K562 (cell line): ENCODE results near the gene NSMCE1. TPM values are rescaled to one million over a fixed set of nuclear protein-coding genes. Genes with fewer than 3 reads are reported as not detected.

ENCODE experiments used
- CBX8 ChIP-seq: fragments of 200-600 bp; sonication (generic); IDR thresholded peaks from 2 replicates; pipeline ENCODE4 v1.6.1; 2012; ENCODE audit warnings: borderline replicate concordance, mixed run types, low read depth, mild to moderate bottlenecking, moderate library complexity, mixed read lengths, low read length, control low read depth, inconsistent platforms; ENCODE audit not compliant: poor library complexity, severe bottlenecking; ENCODE audit errors: extremely low read depth
- CREB3L1 ChIP-seq: fragments of 450-650 bp; IDR thresholded peaks from 2 replicates; pipeline ENCODE4 v1.6.1; 2014; ENCODE audit warnings: low read depth, mild to moderate bottlenecking, moderate library complexity, borderline replicate concordance
- FOS ChIP-seq: IDR thresholded peaks from 3 replicates; pipeline ENCODE4 v1.6.1; 2011; ENCODE audit not compliant: insufficient read length; ENCODE audit errors: extremely low read depth
- LEF1 ChIP-seq: fragments of 450-650 bp; IDR thresholded peaks from 2 replicates; pipeline ENCODE4 v1.6.1; 2016; ENCODE audit warnings: mild to moderate bottlenecking
- RBBP5 ChIP-seq: fragments of 200-600 bp; sonication (generic); IDR thresholded peaks from 2 replicates; pipeline ENCODE4 v1.6.1; 2012; ENCODE audit warnings: borderline replicate concordance, mild to moderate bottlenecking, low read length, control low read depth, inconsistent platforms; ENCODE audit not compliant: insufficient read depth, poor library complexity, severe bottlenecking
- RBM39 ChIP-seq: fragments of 200-400 bp; formaldehyde crosslinking; optimal IDR thresholded peaks from 2 replicates; pipeline ENCODE3; 2018; ENCODE audit warnings: low read depth, low read length
- SMC3 ChIP-seq: conservative IDR thresholded peaks from 2 replicates; pipeline ENCODE4 v1.6.1; 2011; ENCODE audit warnings: low read depth, low read length, improper control_type of control experiment; ENCODE audit not compliant: insufficient read depth
- SRSF1 ChIP-seq: fragments of 200-400 bp; formaldehyde crosslinking; IDR thresholded peaks from 2 replicates; pipeline ENCODE4 v1.6.1; 2017; ENCODE audit warnings: mild to moderate bottlenecking, low read depth, low read length, moderate library complexity
- STAT6 ChIP-seq: sonication (generic); formaldehyde crosslinking; IDR thresholded peaks from 2 replicates; pipeline ENCODE4 v1.8.1; 2023; ENCODE audit warnings: mild to moderate bottlenecking, missing genetic modification reagents
- TCF7L2 ChIP-seq: fragments of 150-350 bp; IDR thresholded peaks from 2 replicates; pipeline ENCODE4 v1.6.1; 2016; ENCODE audit warnings: low read depth, mild to moderate bottlenecking, low read length, moderate library complexity
- ZNF408 ChIP-seq: fragments of 250-450 bp; sonication (Bioruptor Pico); IDR thresholded peaks from 2 replicates; pipeline ENCODE4 v1.4.0; 2020; ENCODE audit warnings: low read depth, mild to moderate bottlenecking, moderate library complexity
- ZNF584 ChIP-seq: fragments of 200-800 bp; sonication (Bioruptor generic); IDR thresholded peaks from 2 replicates; pipeline ENCODE4 v1.6.1; 2016; ENCODE audit warnings: low read depth, mild to moderate bottlenecking, missing genetic modification characterization, missing compliant biosample characterization
- polyA plus RNA-seq, 8 experiments: library from polyadenylated mRNA; depleted of rRNA in 4 of 8; stranded (reverse) in 5 of 8; unstranded in 3 of 8; fragments of >200 nt; fragmentation: Nextera tagmentation in 2 of 8; fragmentation: Illumina TruSeq in 1 of 8; extraction: Ambion mirVana in 2 of 8; extraction: Trizol in 1 of 8; gene quantifications; 2 replicates each; pipeline versions ENCODE4 v1.2.1 to v1.2.3, GENCODE V29; 2011 to 2014; ENCODE audit warnings: inconsistent platforms in 1 of 8, missing spikeins in 1 of 8
- total RNA-seq, 7 experiments: library from RNA; depleted of rRNA in 6 of 7; stranded (reverse); fragments of >200 nt in 6 of 7; fragmentation: Illumina TruSeq in 2 of 7; extraction: Trizol in 2 of 7; gene quantifications; 2 replicates each; pipeline versions ENCODE4 v1.2.1 to v1.2.3, GENCODE V29; 2011 to 2021; ENCODE audit warnings: low replicate concordance in 1 of 7

The NSMCE1 gene
- total and polyA plus RNA-seq, 9 of the 15 experiments (the other 6 are each of a cell fraction or from before 2014, with no cell fraction given), result 52.1 to 163 (median 61.5) TPM

GRCh38 chr16:27317320-27317719, 48.7 kb upstream of the NSMCE1 start (continued):
- TF ChIP-seq RBM39 (no peak), ZNF584 (no peak), CBX8 (no peak), CREB3L1 (no peak), ZNF408 (CRISPR knock-in tag) (no peak), STAT6 (no peak), RBBP5 (no peak), FOS (no peak), SRSF1 (no peak), TCF7L2 (no peak), SMC3 (no peak), LEF1 (no peak)
